GM19372 (cell line): ENCODE data around the gene PPP3CA.
"Not testable (repeated sequence)": the region's sequence is repeated elsewhere in the genome, so short reads cannot be mapped to it uniquely, and the experiment has no call there.

Experiments used
- ATAC-seq: cut with Tn5 transposase; IDR thresholded peaks from one replicate; pipeline ENCODE4 v1.9.1; 2021; ENCODE audit warnings: mild to moderate bottlenecking, low read depth, moderate library complexity; ENCODE audit not compliant: unreplicated experiment

The PPP3CA gene

GRCh38 chr4:101155368-101155767 is 192.0 kb downstream of the PPP3CA start:
- no peak for ATAC-seq

DNA sequence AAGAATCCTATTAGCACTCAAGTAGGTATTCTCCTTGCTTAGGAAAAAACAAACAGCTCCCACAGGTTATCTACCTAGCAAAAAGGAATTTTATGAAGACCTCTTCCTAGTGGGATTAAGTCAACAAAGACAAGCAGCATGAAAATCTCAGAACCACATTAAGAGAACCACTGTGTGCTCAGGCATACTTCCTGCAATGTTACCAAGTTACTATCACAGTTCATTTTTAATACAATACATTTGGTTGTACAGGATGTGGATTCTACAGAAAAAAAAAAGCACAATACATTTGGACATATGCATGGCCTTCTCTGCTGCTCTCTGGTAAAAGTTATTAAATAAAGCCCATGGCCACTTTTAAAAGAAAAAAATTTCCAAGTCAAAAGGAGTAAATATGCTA is 193.7 kb downstream of the PPP3CA start:
- ATAC-seq, result no peak

GRCh38 chr4:101152521-101152920 is 194.8 kb downstream of the PPP3CA start:
- ATAC-seq, result no peak

- ATAC-seq, result no peak
Observed at GRCh38 chr4:101148551-101148950, 198.8 kb downstream of the PPP3CA start.

GRCh38 chr4:101147283-101147682 is 200.0 kb downstream of the PPP3CA start:
- no peak for ATAC-seq

DNA sequence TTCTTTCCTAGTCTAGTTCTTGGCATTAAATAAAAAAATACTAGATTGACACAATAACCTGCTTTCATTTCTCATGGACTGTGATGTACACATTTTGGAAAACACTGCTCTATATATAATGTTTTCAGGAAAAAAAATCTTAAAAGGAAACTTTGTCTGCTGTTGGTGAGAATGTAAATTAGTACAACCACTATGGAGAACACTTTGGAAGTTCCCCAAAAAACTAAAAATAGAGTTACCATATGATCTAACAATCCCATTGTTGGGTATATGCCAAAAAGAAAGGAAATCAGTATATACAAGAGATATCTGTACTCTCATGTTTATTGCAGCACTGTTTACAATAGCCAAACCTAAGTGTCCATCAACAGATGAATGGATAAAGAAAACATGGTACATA is 202.3 kb downstream of the PPP3CA start:
- no peak for ATAC-seq

DNA sequence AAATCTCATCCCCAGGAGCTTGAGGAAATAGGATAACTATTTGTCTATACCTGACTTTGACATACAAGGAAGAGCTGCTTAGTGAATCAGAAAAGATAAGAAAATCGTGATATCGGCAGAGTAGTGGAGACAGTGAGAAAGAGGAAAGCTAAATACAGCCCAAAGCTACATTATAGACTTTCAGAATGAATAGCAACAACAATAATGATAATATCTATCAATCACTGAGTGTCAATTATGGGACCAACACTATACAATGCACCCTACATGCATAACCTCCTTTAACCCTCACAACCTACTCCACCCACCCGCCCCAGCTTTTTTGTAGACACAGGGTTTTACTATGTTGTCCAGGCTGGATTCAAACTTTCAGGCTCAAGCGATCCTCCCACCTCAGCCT is 205.1 kb downstream of the PPP3CA start:
- no peak for ATAC-seq

- no peak for ATAC-seq
Observed at GRCh38 chr4:101141855-101142254, 205.5 kb downstream of the PPP3CA start.

- ATAC-seq, result no peak
Observed at GRCh38 chr4:101141230-101141629, 206.1 kb downstream of the PPP3CA start.

GRCh38 chr4:101140228-101140627 is 207.1 kb downstream of the PPP3CA start:
- no peak for ATAC-seq

- no peak for ATAC-seq
Observed at GRCh38 chr4:101136373-101137370, 210.7 kb downstream of the PPP3CA start.

GRCh38 chr4:101135371-101136010 is 211.8 kb downstream of the PPP3CA start:
- ATAC-seq, result peak; percentile 70

GRCh38 chr4:101131058-101131457 is 216.3 kb downstream of the PPP3CA start:
- ATAC-seq, result not testable (repeated sequence)

- ATAC-seq, result not testable (repeated sequence)
Observed at GRCh38 chr4:101128898-101129297, 218.4 kb downstream of the PPP3CA start.

GRCh38 chr4:101128473-101128872 is 218.9 kb downstream of the PPP3CA start:
- ATAC-seq, result no peak

GRCh38 chr4:101127176-101127790 is 220.0 kb downstream of the PPP3CA start:
- no peak for ATAC-seq

DNA sequence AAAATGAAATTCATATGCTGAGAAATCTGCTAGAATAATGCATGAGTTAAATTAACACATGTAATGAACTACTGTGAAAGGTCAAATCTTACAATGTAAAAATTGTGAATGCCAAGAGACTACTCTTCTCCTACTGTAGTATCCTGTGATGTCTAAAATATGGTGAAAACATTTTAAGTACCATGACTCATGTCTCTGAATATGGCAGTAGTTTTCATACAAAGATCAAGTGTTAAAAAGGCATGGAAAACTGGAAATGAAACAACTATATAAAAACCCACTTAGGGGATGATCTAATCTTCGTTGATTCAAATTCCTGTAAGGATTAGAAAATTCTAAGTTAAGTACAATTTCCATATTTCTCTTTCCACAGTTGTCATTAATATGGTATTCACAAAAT is 221.3 kb downstream of the PPP3CA start:
- ATAC-seq, result no peak

- ATAC-seq, result no peak
Observed at GRCh38 chr4:101125045-101125942, 222.0 kb downstream of the PPP3CA start.

GRCh38 chr4:101123231-101123630 is 224.1 kb downstream of the PPP3CA start:
- ATAC-seq, result no peak

DNA sequence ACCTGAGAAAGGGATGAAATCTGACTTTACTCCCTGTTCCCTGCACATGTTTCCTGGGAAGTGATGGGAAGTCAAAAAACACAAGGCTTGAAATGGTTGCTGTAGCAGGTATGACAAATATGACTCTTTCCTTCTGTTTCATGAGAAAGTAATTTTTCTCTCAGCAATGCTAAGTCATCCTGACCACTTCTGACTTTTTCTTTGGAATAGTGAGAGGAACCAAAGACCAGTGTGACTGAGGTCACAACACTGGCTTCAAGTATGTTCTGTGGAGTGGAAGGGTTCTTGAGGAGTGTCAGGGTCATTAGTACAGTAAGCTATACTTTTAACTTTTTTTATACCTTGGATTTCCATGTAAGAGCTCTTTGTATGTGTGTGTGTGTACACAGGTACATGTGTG is 225.3 kb downstream of the PPP3CA start:
- ATAC-seq, result no peak
